Fibroblast of skin of right biceps (primary cell): Measurements from ENCODE around the gene ANKRD11.

Experiments used
- DNase-seq: peaks from one replicate; pipeline ENCODE4 v3.0.0-alpha.2; 2013

The ANKRD11 gene

DNA sequence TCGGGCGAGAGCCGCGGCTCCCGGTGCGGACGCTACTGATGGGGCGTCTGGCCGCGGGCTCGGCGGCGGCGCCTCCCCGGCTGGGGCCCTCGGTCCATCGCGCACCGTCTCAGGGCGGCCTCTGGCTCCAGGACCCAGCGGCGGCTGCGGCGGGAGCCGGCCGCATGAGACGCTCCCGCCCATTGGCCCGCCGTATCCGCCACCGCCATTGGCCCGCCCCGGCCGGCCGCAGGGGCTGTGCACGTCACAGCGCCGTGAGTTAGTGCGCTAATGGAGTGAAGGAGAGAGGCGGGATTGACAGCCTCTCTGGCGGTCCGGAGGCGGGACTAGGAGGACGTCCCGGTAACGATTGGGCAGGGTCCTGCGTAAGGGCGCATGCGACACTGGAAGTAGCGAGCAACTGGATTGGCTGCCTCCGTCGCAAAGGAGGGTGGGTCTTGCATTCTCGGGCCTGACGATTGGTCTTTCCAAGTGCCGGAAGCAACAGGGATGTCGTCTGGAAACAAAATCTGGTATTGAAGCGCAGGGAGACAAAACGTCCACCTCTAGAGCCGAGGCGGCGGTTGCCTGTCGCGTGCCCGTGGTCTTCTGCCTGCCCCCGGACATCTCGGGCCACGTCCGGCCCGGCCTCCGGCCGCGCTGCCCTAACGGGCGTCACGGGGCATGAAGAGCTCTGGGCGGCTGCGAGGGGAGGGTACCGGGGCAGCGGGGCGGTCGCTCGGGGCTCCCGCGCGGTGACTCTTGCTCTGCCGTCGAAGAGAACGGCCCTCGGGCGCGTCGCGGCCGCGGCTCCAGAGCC, at the start of gene ANKRD11:
Gene ANKRD11, minus strand, starts transcription at position 123 of the 799 bp plus-strand sequence. CDS start 173,542 bp downstream, outside the sequence.
- DNase-seq = peak; percentile 100

DNA sequence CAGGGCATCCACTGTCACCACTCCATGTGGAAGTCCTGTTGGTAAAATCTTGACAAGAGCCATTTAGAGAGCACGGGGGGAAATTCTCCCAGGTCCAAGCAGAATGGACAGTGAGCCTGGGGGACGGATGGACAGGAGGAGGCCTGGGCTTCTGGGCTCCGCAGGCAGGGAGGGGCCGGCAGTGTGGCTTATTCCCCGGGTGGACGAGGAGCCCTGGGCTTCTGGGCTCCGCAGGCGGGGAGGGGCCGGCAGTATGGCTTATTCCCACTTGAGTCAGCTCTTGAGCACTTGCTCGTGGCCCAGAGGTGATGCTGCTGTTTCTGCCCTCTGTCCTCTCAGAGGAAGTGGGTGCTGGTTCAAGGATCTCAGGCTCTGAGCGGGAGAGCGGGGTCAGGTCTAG, 47.9 kb upstream of the ANKRD11 start:
- DNase-seq = no peak

GRCh38 chr16:89537549-89537925, 47.2 kb upstream of the ANKRD11 start:
- no peak for DNase-seq

GRCh38 chr16:89536886-89537548, 46.7 kb upstream of the ANKRD11 start:
- no peak for DNase-seq

DNA sequence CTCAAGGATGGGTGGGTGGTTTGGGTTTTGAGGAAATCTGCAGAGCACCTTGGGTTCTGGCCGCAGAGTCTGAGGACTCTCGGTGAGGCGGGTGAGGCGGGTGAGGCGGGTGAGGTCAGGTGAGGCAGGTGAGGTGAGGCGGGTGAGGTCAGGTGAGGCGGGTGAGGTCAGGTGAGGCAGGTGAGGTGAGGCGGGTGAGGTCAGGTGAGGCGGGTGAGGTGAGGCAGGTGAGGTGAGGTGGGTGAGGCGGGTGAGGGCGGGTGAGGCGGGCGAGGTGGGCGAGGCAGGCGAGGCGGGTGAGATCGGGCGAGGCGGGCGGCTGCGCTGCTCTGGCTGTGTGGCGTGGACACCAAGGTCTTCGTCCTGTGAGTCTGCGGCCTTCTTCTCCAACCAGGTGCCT, 46.0 kb upstream of the ANKRD11 start:
- no peak for DNase-seq

GRCh38 chr16:89534252-89534756, 43.9 kb upstream of the ANKRD11 start:
- no peak for DNase-seq

GRCh38 chr16:89531821-89532526, 41.6 kb upstream of the ANKRD11 start:
- DNase-seq = no peak

- no peak for DNase-seq
These were observed 40.3 kb upstream of the ANKRD11 start for GRCh38 chr16:89530401-89531381.

GRCh38 chr16:89529097-89529496, 38.7 kb upstream of the ANKRD11 start:
- DNase-seq = no peak

DNA sequence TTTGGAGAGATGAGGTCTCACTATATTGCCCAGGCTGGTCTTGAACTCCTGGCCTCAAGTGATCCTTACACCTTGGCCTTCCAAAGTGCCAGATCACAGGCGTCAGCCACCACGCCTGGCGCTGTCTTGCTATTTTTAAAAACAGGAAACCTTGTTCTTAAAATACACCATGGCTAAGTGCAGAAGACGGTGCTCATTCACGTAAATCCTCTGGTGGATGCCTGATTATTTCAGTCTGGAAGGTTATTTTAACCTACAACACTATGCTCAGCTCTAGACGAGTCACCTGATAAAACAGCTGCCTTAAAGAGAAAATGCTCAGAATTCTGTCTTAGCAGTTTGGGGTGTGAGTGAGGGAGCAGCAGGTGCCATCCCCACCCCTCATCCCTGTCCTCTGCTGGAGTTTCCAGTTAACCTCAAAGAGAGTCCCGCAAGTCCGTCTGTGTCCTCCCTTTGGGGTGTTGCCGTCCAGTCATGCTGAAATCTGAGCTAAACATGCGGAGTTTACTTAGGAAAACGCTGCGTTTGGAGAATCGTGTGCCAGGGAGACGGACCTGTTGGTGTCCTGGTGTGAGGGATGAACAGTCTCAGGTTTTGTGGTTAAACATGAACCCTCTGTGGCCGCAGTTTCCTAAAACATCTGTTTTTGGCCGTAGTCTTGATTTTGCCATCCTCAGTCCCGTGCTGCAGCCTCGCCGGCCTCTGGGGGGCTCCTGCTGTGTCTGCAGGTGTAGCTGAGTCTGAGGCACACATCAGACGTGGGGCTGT, 35.0 kb upstream of the ANKRD11 start:
- DNase-seq = no peak

GRCh38 chr16:89523680-89524344, 33.5 kb upstream of the ANKRD11 start:
- DNase-seq = no peak

DNA sequence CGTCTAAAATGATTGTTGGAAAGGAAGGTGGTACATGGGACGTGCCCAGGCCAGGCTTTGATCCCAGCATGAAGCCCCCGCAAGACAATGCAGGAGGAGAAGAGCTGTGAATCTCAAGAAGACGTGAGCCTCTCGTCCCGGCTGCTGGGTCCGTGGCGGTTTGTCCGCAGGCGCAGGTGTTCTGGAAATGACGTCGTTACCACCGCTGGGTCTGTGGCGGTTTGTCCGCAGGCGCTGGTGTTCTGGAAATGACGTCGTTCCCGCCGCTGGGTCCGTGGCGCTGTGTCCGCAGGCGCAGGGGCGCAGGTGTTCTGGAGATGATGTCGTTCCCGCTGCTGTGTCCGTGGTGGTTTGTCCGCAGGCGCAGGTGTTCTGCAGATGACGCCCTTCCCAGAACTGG, 31.9 kb upstream of the ANKRD11 start:
- DNase-seq = no peak

DNA sequence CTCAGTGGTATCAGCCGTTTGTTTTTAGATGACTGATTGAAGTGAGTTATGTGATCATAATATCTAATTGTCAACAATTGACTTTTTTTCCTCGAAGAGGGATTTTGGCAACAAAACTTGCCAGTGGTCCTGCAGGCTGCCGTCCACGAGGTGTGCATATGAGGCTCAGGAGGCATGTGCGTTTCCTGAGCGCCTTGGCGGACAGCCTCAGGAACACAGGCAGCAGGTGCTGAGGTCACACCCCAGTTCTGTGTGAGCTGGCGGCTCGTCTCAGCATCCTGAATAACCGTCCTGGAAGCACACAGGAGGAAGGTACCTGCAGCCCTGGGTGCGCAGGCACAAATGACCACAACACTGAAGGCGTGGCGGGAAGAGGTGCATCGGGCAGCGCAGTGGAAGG, 29.5 kb upstream of the ANKRD11 start:
- DNase-seq = no peak

DNA sequence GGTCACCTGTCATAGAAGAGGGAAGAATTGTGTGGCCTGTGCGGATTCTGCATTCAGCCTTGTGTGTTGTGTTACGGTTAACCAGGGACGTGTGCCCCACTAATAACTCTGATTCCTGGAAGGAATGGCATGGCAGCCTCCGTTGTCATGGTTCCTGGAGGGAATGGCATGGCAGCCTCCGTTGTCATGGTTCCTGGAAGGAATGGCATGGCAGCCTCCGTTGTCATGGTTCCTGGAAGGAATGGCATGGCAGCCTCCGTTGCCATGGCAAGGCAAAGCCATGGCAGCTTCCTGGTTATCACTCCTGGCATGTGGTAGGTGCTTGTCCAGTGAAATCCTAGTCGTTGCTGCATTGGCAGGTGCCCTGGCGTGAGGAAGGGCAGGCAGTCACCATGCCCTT, 26.8 kb upstream of the ANKRD11 start:
- DNase-seq = no peak

- DNase-seq = no peak
These were observed 22.1 kb upstream of the ANKRD11 start for GRCh38 chr16:89512453-89512852.

- no peak for DNase-seq
These were observed 21.0 kb upstream of the ANKRD11 start for GRCh38 chr16:89511374-89511773.

- no peak for DNase-seq
These were observed 20.2 kb upstream of the ANKRD11 start for GRCh38 chr16:89510526-89510925.

GRCh38 chr16:89507834-89508590, 17.7 kb upstream of the ANKRD11 start, which contains the start of gene SPG7:
Gene SPG7 (plus strand): TSS chr16:89508403. CDS start chr16:89508418, 15 bp downstream.
- DNase-seq = peak; percentile 85

- no peak for DNase-seq
These were observed 17.0 kb upstream of the ANKRD11 start for GRCh38 chr16:89507214-89507833.

DNA sequence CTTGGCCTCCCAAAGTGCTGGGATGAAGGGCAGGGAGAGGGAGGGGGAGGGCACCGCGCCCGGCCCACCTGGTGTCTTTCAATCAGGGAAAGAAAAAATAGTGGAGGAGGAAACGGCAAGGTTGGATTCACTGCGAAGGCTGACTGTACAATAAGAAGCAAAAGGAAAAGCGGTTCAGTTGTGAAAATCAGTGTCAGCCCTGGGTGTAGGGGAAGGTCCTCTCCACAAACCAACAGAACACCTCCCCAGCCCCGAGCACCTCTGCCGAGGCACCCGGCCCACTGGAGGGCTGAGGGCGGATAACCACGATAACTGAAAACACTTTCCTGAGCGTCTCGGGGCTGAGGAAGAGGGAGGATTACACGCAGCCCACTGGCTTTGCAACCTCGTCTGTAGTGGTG, 16.4 kb upstream of the ANKRD11 start:
- DNase-seq = no peak
